Liver (tissue), 3 donors: ENCODE measurements around the gene GRK5.

Experiments used
- HNF4A ChIP-seq, 2 donors: conservative IDR thresholded peaks; 2 replicates each; pipeline ENCODE4 v1.6.1; 2016; ENCODE audit warnings: antibody characterized with exemption in 2 of 2, mild to moderate bottlenecking in 2 of 2
- RAD21 ChIP-seq, 2 donors: IDR thresholded peaks; 2 replicates each; pipeline ENCODE4 v1.6.1; 2016; ENCODE audit warnings: antibody characterized with exemption in 2 of 2, mild to moderate bottlenecking in 2 of 2
- SP1 ChIP-seq: IDR thresholded peaks from 2 replicates; pipeline ENCODE4 v1.6.1; 2018; ENCODE audit warnings: antibody characterized with exemption, mild to moderate bottlenecking
- TF ChIP-seq, protein P1 (sequence below): fragments of 150-350 bp; IDR thresholded peaks from 2 replicates; pipeline ENCODE4 v1.5.1; 2017; ENCODE audit warnings: improper control_type of control experiment, low read depth, low read length; ENCODE audit not compliant: missing input control
- TF ChIP-seq, protein P2 (sequence below): IDR thresholded peaks from 2 replicates; pipeline ENCODE4 v1.6.1; 2016; ENCODE audit warnings: antibody characterized with exemption
- donor health status: healthy.
- donor health status: healthy.

DNA sequence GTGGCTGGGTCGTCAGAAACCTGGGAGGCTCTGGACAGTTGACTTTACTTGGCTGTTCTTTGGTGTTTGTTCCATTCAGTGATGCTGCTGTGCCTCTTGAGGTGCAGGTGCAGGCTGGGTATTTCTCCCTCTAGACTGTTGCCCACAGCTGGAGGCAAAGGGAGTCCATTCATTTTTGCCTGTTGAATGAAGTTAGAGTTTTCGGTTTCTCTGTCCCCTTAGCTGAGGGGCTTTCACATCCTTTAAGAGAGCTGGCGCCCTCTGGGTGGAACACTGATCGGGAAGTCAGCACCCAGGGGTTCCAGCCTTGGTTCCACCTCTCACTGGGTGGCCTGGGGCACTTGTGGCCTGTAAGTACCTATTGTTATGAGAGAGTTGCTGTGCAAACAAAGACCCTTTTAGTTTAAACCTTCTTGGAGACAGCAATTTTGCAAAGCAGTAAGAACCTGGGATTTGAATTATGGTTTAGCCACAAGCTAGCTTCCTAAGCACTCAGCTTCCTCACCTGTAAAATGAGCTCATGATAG, 67.2 kb downstream of the GRK5 start:
- no peak for TF ChIP-seq RAD21 (IDR thresholded peaks at IDR 0.05)
- TF ChIP-seq HNF4A (conservative IDR thresholded peaks at IDR 0.05): no peak
- no peak for TF ChIP-seq SP1
- TF ChIP-seq, protein P1, sequence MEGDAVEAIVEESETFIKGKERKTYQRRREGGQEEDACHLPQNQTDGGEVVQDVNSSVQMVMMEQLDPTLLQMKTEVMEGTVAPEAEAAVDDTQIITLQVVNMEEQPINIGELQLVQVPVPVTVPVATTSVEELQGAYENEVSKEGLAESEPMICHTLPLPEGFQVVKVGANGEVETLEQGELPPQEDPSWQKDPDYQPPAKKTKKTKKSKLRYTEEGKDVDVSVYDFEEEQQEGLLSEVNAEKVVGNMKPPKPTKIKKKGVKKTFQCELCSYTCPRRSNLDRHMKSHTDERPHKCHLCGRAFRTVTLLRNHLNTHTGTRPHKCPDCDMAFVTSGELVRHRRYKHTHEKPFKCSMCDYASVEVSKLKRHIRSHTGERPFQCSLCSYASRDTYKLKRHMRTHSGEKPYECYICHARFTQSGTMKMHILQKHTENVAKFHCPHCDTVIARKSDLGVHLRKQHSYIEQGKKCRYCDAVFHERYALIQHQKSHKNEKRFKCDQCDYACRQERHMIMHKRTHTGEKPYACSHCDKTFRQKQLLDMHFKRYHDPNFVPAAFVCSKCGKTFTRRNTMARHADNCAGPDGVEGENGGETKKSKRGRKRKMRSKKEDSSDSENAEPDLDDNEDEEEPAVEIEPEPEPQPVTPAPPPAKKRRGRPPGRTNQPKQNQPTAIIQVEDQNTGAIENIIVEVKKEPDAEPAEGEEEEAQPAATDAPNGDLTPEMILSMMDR: no peak
- TF ChIP-seq, protein P2, sequence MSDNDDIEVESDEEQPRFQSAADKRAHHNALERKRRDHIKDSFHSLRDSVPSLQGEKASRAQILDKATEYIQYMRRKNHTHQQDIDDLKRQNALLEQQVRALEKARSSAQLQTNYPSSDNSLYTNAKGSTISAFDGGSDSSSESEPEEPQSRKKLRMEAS: no peak
